HG02885 (cell line): ENCODE results near the gene EXOSC6.
"Not testable (repeated sequence)": the region's sequence is repeated elsewhere in the genome, so short reads cannot be mapped to it uniquely, and the experiment has no call there.

Experiments
- ATAC-seq: cut with Tn5 transposase; IDR thresholded peaks from one replicate; pipeline ENCODE4 v1.9.1; 2021; ENCODE audit warnings: mild to moderate bottlenecking; ENCODE audit not compliant: unreplicated experiment, poor library complexity

EXOSC6 gene

DNA sequence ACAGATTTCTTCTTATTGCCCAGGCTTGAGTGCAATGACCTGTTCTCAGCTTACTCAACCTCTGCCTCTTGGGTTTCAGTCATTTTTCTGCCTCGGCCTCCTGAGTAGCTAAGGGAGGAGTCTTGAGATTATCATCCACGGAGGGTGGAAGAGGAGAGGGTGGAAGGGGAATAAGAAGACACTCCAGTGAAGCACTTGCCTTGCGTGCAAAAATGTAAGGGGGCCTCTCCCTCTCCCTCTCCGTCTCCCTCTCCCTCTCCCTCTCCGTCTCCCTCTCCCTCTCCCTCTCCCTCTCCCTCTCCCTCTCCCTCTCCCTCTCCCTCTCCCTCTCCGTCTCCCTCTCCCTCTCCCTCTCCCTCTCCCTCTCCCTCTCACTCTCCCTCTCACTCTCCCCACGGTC lies 48.2 kb downstream of the EXOSC6 start:
- not testable (repeated sequence) for ATAC-seq

DNA sequence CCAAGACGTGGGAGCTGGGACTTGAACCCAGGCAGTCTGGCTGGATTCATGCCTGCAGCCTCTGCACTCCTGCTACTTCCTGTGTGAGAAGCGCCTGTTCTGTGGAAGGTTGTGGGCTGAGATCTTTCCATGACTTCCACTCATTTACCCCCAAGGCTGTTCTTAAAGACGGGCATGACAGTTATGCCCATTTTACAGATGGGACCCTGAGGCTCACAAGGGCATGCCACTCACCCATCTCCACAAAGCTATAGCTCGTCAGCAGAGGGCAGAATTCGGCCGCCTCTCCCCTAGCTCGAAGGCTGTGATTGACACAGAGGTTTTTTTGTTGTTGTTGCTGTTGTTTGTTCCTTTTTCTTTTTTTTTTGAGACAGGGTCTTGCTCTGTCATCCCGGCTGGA lies 51.7 kb downstream of the EXOSC6 start:
- ATAC-seq, result not testable (repeated sequence)

DNA sequence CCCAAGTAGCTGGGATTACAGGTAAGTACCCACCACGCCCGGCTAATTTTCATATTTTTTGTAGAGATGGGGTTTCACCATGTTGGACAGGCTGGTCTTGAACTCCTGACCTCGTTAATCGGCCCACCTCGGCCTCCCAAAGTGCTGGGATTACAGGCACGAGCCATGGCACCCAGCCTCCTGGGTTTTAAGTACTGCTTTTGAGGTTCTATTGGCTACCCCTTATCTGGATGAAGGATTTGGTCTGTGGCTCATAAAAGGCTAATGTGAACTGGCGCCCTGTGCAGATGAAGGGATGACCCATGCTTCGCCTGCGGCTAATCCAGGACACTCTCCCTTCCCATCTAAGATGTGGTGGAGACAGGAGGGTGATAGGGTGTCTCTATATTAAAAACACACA lies 52.6 kb downstream of the EXOSC6 start:
- ATAC-seq, result not testable (repeated sequence)

DNA sequence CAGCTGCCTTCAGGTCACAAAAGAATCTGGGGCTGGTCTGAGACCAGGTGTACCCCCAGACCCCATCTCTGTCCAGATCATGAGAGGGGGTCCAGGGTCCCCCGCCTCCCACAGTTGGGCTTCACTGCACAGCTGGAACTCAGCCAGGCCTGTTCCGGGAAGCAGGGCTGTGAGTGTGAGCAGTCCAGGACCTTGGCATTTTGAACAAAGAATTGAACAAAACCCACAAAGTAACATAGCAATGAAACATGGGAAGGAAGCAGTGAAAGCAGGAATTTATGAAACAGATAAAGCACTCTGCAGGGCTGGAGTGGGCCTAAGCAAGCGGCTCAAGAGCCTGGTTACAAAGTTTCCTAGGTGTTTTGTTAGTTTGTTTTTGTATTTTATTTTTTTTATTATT lies 53.1 kb downstream of the EXOSC6 start:
- not testable (repeated sequence) for ATAC-seq

DNA sequence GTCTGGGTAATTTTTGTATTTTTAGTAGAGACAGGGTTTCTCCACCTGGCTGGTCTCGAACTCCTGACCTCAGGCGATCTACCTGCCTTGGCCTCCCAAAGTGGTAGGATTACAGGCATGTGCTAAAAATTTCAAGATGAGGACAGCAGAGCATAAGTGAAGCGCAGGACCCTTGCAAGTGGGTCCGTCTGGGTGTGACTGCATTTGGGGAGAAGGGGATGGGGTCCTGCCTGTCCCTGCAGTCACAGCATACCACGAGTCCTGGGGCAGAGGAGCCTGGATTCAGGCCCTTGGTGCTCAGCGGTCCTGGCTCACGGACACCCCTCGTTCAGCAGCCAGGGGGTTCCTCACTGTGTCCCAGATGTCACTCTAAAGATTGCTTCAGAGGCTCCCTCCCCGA lies 53.5 kb downstream of the EXOSC6 start:
- ATAC-seq, result not testable (repeated sequence)

DNA sequence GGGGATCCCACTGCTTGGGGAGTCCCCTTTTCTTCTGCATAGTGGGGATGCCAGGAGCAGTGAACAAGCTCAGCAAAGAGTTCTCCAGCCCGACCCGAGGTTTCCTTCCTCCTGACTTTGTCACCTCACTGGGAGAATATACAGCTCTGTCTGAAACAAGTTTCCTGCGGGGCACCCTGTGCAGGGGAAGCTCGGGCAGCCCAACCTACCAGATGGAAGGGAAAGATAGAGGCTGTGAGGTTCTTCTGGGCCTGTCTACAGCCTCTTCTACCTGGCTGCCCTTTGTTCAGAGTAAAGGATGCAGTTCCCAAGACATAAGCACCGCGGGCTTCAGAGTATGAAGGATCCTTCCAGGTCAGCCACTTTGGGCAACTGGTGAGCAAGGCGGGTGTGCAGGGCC lies 54.1 kb downstream of the EXOSC6 start:
- not testable (repeated sequence) for ATAC-seq
